Stimulated activated CD8-positive, alpha-beta memory T cell treated with anti-CD3 and anti-CD28 coated beads, Interleukin-7, amount 100 ng/mL, for 1 hour (primary cell): ENCODE data around the gene PLEKHG7.

ENCODE experiments used
- DNase-seq, 2 donors: peaks; one replicate each; pipeline ENCODE4 v3.0.0-alpha.2; 2020; ENCODE audit warnings: low read depth in 2 of 2

The PLEKHG7 gene

DNA sequence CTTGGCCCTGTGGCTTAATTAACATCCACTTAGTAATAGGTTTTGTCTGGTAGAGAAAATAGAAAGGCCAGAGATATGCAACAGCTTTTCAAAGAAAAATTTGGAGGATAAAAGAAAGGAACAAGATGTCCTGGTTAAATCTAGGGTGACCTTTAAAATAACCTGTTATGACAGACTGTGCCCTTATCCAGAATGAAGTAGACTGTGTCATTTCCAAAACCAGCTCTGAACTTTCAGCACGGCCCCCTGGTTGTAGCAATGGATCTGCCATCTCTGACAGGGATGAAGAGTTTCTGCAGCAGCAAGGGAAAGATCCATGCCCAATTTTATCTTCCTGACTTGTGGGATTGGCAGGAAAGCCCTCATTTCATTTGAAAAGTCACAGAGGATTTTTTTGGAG is 5.1 kb downstream of the PLEKHG7 start:
- no peak for DNase-seq

DNA sequence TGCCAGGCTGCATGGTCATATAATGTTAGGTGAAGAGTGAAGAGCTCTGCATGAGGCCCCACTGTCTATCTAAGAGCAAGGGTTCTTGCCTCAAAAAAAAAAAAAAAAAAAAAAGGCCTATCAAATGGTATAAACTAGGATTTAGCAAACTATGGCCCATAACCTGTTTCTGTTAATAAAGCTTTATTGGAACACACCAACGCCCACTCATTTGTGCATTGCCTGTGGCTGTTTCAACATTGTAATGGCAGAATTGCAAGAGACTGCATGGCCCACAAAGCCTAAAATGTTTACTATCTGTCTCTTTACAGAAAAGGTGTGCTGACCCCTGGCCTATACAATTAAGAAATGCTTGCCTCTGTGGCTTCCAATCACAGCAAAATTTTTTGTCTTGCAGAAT is 12.8 kb downstream of the PLEKHG7 start:
- no peak for DNase-seq

DNA sequence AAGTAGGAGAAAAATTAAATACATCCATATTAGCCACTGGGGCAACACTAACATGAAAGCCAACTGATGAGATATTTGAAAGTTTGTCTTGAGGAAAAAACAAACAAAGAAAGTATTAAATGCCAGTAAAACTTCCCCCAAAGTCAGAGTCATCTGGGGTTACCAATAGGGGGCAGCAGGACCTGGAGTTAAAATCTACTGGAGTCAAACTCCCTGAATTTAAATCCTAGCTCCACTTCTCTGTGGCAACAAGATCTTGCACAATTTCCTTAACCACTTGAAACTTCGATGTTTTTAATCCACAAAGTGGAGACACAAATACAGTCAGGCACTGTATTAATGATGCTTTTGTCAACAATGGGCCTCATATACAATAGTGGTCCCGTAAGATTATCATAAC is 14.4 kb downstream of the PLEKHG7 start:
- no peak for DNase-seq

DNA sequence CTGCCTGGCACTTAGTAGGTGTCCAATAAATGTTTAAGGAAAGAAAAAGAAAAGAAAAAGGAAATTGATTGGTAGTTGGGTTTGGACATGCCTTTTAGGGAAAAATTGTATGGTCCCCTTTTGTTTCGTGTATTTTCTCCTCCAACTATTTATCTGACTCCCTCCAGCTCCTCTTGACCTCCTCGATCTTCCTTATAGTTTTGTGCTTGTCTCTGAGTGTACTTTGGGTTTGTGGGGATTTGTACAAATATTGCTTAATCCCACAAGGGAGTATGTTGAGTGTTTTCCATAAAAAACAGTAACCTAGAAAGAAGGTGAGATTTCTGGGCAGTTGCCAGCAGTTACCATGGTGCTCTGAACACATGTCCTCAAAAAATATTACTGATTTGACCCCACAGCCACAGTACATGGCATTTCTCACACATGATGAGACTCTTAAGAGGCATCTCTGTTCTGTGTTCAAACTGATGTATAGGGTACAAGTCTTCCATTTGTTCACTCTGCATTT is 15.7 kb downstream of the PLEKHG7 start:
- no peak for DNase-seq

DNA sequence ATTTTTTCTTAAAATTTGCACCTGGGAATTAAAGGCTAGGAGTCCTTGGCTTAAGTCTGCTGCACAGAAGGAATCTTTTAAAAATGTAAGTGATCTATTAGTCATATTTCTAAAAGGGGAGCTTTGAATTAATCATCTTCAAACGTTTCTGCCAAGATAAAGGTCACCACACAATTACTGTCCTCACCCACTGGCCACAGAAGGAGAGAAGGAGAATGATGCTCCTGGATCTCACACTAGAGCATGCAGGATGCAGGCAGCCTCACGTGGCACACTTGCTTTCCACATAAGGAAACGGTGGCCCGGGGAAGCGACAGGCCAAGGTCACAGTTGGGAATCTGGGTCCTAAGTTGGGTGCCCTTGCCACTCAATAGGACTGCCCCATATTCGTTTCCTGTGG is 16.9 kb downstream of the PLEKHG7 start:
- no peak for DNase-seq

DNA sequence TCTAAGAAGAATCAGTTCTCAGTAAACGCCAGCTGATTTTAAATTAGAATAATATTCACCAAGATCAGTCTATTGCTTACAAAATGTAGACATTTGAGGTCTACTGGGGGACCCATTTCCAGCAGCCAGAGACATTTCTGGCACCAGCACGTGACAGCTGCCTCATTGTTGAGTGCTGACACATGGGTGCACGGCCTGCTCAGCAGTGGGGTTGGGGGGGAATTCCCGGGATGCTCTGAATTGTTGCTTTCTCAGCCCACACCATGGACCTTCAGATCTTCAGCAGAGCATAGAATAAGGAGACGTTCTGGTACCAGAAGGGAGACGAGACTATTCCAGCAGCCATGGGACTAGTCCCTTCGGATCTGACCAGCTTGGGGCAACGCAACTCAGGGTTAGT is 18.3 kb downstream of the PLEKHG7 start:
- no peak for DNase-seq

DNA sequence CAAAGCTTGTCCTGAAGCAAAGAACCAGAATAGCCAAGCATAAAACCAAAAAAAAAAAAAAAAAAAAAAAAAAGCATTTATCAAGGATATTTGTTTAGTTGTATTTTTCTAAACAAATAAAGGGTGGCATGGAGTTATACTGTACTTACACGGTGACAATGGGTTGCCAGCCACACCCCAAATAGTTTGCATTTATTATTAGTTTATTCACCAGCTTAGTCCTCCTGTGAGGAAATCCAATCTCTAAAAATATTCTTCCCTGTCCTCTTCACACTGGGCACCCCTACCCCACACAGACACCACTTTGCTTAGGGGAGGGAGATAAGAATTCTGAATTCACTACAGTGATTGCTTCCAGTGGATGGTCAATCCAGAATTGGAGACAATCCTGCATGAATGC is 18.9 kb downstream of the PLEKHG7 start:
- DNase-seq, result no peak

DNA sequence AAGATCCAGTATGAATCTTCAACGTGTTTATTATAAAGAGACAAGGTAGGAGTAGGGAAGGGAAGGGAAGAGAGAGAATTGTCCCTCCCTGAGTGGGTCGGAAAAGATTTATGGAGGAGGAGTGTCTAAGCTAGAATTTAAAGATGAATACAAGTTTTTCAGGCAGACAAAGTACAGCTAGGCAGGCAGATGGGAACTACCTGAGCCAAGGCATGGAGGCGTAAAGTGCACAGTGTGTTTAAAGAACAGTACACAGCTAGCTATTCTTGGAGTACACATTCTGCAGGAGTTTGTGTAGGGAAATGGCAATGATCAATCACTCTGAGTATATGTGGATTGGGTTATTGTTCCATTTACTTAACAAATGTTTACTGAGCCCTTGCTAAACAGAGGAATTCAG is 20.1 kb downstream of the PLEKHG7 start:
- no peak for DNase-seq

DNA sequence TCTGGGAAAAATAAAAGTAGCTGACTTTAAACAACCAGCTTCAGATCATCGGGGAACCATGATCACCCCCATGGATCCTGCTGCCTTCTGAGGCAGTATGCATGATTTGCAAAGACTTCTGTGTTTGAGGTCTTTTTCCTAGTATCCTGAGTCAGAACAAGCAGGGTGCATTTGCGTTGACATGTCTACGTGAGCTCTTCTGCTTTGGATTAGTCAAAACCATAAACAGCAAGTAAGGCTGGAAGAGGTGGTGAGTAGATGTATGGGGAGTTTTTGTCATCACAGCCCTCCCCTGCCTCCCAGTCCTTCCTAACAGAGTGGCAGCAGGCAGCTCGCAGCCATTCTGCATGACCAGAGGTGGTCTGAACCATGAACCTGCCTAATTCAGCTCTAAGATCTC is 24.1 kb downstream of the PLEKHG7 start:
- DNase-seq, result no peak

DNA sequence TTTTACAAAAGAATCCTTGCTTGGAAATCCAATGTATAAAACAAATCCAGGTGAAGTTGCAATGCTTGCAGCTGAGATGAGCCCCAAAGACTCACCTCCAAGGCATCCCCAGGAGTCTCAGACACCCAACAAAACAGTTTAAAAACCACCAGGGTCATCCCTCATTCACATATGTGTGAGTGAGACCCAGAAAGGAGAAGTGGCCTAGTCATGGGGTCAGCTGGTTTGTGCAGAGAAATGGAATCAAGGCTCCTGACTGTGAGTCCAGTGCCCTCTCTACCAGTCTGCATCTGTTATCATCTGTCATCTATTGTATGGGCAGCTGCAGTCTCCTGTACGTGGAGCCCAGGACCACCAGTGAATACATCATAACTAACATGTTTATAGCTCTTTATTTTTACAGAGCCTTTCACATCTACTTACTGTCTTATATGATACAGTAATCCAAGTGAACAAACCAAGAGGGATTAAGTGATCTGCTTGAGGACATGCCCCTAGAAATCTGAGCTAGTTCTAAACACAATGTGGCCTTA is 27.1 kb downstream of the PLEKHG7 start:
- no peak for DNase-seq

DNA sequence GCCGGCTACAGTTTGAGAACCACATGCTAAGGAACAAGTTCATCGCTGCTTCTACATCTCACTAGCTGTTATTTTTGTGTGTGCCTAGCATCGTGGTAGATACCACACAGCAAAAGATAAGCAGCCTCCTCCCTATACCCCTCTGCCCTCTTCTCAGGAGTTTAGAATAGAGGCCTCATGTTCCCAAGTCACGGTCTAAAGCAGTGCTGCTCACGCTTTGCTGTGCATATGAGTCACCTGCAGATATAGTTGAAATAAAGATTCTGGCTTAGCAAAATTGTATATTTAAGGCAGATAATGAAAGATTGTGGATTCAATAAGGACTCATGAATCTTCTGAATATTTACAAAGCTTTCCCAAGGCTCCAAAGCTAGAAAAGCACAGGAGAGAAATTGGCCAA is 28.0 kb downstream of the PLEKHG7 start:
- no peak for DNase-seq

DNA sequence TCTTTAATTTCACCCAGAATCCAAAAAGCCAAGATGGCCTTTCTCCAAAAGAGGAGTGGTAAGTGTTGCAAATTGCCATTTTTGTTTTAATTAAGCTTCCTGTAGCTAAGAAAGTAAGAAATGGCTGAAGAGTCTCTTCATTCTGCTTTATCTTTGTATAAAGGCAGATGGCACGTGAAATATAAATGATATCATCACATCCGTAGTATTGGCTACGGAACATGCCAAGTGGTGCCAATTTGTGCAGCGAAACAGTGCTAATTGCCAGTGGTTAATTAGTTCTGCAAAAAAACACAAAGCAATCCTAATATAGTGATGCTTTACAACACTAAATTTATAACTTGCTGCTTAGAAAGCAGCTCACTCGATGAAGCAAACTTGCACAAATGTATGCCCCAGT is 29.4 kb downstream of the PLEKHG7 start:
- DNase-seq, result no peak

DNA sequence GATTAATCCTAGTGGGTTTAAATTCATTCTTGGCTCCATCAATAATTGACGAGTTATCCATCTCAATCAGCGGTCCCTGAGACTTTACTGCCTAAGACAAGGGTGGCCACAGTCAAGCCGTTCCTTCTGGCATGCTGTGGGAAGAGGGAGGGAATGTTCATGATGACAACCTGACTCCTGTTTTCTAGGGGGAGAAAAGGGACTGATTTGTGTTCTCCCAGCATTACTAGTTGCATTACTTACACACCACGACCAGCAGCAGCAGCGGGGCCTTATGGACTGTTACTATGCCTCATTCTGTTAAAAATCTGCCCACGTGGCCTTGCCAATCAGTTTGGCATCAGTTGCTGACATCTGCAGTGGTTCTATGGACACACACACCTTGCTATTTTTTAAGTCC is 29.9 kb downstream of the PLEKHG7 start:
- DNase-seq, result no peak

DNA sequence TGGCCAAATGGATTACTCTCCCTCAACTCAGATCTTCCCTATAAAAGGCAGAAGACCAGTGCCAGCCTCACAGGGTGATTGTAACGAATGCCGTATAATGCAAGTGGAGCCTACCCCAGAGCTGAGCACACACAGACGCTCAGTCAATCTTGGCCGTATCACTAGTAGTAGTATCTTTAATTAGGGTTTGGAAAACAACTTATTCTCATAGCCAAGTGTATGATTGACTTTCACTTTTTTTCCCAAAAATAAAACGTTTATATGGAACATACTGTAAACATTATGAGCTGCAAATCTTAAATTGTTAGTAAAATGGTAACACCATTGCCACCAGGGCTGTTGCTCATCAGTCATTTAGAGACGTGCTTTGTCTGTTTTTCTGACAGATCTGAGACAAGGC is 30.4 kb downstream of the PLEKHG7 start:
- DNase-seq, result no peak

DNA sequence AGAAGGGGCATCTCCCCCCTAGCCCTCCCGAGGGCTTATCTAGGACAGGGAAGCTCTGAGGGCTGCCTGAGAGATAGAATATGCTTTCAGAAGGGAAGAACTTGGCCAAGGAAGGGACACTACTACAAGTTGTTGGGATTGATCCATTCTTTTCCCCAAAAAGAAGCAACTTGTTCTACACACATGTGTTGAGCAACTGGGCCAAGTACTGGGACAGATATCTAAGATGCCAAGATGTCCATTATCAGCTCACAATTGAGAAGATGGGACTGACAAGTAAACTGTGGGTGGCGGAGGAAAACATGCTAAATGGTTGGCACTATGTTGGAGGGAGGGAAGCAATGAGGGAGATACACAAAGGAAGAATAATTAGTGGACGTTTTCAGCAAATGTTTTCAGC is 30.9 kb downstream of the PLEKHG7 start:
- DNase-seq, result no peak

DNA sequence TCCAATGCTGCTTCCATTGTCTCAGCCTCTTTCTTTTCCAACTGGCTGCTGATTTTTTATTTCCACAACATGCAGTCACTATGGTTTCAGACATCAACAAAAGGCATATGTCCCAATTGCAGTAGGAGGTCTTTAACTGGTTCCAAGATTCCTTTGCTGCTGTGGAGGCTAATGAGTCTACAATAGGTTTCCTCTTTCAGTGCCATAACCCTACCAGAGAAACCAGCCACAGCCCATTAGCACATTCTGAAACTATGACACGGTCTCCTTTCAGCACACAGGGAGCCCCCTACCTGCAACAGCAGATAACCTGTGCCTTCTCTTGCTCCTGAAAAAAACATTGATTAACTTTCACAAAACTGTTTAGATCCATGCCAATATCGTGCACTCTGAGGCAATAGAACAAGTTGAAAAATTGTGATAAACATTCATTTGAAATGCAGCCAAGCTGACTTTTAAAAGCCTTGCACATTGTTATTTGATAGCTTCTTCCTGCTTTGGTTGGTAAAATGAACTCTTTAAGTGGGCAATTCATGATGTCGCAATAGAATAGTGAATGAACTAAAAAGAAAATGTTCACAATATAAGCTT is 32.4 kb downstream of the PLEKHG7 start:
- DNase-seq, result no peak

DNA sequence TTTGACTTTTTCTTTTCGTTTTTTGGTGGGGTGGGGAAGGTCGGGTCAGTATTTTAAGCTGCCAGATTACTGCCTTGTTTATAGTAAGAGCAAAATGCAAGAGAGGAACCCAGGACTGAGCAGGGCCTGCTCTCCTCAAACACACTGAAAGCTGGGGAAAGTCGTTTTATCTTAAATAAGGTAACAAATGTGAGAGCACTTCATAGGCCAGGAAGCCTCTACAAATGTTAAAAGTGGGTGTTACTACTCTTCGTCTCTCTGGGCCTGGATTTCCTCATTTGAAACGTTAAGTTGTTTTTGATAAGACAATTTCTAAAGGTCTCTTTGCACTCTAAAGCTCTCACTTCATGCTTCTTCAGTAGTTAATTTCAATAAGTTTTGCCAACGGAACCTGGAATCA is 33.8 kb downstream of the PLEKHG7 start:
- no peak for DNase-seq

DNA sequence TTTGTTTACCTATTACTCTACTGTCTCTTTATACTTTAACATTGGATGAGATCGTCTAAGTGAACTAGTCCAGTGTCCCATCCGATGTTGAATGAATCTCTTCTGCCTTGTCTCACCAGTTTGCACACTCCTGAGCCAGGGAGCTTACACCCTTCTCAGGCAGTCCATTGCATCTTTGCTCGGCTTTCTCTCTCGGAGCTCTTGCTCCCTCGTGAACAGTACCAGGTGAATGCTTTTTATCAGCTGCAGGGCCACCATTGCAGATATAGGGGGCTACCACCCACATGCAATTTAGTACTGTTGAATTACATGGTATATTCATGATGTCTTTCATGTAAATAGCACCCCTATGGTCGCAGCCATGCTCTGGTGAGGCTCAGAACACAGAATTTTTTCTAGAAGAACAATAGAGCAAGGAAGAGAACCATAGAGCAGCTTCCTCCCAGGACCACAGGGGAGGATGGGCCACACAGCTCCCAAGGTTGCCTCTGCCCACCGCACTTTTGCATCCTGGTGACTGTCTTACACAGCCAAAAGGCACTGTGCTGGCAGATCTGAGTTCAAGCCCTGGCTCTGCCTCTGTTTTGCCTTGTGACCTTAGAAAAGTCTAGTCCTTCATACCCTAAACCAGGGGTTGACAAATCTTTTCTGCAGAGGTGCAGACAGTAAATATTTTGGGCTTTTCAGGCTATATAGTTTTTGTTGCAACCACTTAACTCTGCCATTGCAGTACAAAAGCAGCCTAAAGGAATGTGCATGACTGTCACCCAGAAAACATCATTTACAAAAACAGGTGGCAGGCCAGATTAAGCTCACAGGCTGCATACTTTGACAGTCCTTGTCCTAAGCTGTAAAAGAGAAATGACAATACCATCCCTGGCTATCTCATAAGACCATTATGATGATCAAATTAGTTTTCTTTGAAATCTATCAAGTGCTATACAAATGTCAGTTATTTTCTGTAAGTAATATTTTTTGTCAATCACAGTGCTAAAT is 35.4 kb downstream of the PLEKHG7 start:
- no peak for DNase-seq

DNA sequence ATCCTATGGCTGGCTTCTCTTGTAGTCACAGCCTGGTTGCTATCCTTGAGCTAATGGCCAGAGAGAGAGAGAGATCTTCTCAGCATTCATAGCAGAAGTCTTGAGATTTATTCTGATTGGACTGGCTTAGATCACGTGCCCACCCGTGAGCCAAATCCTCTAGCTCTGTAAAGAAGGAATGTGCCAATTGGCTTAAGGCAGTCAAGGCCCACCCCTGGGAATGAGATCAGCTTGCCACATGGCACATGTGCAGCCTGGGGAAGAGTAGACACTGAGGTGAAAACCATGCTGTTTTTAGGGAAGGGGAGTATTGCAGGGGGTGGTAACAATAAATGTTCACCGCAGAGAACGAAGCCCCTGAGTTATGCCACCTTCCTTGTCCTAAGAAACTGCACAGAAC is 36.3 kb downstream of the PLEKHG7 start:
- no peak for DNase-seq

DNA sequence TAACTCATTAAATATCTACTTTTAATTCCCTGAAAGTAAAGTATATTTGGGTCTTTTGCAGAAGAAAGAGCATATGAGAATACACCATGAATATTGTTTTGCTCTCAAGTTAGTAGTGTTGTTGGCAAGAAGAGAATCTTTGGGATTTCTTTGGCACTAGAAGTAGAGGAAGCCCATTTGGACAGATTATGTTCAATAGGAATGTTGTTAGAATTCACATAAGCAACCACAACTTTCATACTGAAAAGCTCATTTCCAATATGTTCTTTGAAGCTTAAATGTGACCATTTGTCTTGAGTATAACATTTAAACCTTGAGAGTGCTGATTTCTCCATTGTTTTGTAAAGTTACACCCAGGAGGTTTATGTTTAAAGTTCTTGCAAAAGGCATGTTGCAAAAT is 37.6 kb downstream of the PLEKHG7 start:
- DNase-seq, result no peak

DNA sequence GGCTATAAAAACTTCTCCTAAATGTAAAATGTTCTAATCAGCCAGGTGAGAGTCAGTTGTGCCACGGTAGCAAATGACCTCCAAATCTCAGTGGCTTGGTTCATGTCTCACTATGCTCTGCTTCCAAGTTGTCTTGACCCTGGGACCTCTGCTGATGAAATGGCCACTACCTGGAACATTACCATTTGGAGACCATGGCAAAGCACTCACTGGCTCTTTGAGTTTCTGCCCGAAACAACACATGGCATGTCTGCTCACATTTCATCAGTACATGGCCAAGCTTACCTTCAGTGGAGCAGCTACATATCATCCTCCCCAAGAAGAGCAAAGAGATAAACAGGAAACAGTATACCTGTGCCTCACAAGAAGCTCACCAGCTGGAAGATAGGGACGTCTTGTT is 40.2 kb downstream of the PLEKHG7 start:
- no peak for DNase-seq

DNA sequence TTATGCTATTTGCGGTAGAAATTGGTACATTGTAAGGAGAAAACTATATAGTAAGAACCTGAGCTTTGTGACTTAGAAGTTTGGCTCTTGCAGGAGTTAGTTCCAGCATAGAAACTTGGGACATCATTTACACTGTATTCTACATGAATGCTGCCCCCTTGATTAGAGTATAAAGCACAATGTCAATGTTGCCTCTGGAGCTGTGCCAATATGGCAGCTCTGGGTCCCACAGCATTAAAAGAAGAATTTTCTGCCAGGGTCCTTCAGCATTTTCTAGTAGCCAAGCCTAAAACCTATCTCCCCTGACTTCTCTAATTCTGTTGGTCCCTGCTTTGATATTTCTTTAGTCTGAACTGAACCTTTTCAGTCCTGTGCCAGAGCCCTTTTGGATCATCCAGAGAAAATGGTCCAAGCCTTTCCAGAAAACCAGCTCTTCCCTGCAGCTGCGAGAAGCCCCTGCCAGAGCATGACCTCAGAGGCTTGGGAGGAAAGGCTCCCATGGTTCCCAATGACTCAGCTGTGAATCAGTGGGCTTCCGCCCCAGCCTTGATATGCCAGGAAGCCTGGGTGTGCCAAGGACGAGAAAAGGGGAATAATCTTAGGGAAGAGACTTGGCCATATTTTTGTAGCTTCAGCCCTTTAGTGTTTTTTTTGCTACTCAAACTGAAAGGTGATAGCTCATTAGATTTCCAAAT is 43.2 kb downstream of the PLEKHG7 start:
- DNase-seq, result no peak
